ENCODE measurements around the gene SYNE3.

GRCh38 chr14:95471016-95471415 is 45.4 kb downstream of the SYNE3 start:
- TF ChIP-seq CTCF (IDR thresholded peaks at IDR 0.05) (no peak), EP300 (IDR thresholded peaks at IDR 0.05) (no peak), POLR2A (IDR thresholded peaks at IDR 0.05) (no peak)
